ENCODE results near the gene DUSP12.

Gene DUSP12

DNA sequence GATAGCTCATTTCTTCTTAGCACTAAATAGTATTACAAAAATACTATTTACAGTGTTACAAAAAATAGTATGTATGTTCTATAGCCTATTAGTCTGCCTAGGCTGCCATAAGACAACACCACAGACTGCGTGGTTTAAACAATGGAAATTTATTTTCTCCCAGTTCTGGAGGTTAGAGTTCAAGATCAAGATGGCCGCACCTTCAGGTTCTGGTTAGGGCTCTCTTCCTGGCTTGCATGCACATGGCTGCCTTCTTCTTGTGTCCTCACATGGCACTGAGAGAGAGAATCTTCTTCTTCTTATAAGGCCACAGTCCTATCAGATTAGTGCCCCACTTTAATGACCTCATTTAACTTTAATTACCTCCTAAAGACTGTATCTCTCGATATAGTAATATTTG lies 20.7 kb downstream of the DUSP12 start:
- no peak for DNase-seq (ENCODE audit: low read depth in 2 of 2)

DNA sequence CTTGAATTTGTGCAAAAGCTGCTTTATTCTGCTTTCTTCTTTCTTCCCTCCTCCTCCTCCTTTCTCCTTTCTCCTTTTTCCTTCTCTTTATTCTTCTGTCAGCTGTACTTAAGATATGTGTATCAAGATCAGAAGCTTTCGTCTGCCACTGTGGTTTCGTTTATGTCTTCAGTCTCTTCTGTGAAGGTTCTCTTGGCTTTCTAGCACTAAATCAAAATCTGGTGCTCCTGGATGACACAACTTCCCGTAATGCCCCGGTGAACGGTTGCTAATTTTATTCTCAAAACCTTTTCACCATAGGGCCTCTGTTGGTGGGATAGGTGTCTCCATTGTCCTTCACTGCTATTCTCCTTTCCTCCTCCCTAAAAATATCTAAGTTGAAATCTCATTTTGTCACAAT lies 21.6 kb downstream of the DUSP12 start:
- DNase-seq (ENCODE audit: low read depth in 2 of 2): no peak

- no peak for DNase-seq (ENCODE audit: low read depth in 2 of 2)
Observed at GRCh38 chr1:161771973-161772372, 22.4 kb downstream of the DUSP12 start.

DNA sequence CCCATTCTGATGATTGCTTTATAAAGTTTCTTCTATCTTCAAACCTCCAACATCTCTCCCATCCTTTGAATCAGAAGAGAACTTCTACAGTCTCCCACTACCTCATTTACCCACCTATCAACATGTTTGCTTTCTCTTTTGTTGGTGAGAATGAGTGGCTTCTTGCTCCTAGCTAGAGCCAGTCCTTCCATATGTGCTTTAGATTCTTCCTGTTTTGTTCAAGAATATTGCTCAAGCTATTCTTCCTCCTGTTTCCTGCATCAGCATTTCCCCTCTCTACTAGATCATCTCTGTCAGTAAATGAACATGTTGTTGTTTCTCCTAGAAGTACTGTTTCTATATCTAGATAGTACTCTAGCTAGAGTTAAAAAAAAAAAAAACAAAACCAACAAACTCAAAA lies 22.8 kb downstream of the DUSP12 start:
- DNase-seq (ENCODE audit: low read depth in 2 of 2): no peak

DNA sequence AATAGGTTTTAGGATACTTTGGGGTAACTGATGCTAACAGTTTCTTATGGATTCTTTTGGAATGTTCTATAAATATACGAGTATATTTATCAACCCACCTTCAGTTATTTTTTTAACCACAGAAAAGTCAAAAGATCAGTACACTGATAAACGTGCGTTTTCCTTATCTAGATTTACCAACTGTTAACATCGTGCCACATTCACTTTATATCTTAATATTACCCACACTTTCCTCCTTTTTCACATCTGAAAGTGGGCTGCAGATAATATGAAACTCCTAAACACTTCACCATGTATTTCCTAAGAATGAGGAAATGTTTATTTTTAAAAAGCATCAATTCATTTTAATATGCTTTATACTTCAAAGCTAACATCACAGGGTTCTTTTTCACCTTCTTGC lies 24.2 kb downstream of the DUSP12 start:
- DNase-seq (ENCODE audit: low read depth in 2 of 2): no peak

- no peak for DNase-seq (ENCODE audit: low read depth in 2 of 2)
Observed at GRCh38 chr1:161777261-161777660, 27.7 kb downstream of the DUSP12 start.

GRCh38 chr1:161778522-161778921 lies 28.9 kb downstream of the DUSP12 start:
- no peak for DNase-seq (ENCODE audit: low read depth in 2 of 2)

- DNase-seq (ENCODE audit: low read depth in 2 of 2): no peak
Observed at GRCh38 chr1:161779393-161779792, 29.8 kb downstream of the DUSP12 start.

- DNase-seq (ENCODE audit: low read depth in 2 of 2): no peak
Observed at GRCh38 chr1:161781995-161782394, 32.4 kb downstream of the DUSP12 start.

DNA sequence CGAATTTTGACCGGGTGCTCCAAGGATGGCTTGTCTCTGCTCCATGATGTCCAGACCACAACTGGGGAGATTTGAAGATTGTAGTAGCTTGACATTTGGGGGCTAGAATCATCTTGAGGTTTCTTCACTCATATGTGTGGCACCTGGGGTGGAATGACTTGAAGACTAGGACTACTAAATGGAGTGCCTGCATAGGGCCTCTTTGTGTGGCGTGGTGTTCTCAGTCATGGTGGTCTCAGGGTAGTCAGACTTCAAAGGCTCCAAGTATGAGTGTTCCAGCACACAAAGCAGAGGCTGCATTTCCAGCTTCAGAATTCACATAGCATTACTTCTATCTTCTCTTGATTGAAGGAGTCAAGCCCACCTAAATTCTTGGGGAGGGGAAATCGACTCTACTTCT lies 33.3 kb downstream of the DUSP12 start:
- no peak for DNase-seq (ENCODE audit: low read depth in 2 of 2)

GRCh38 chr1:161784968-161785367 lies 35.4 kb downstream of the DUSP12 start:
- DNase-seq (ENCODE audit: low read depth in 2 of 2): no peak

GRCh38 chr1:161787355-161787754 lies 37.8 kb downstream of the DUSP12 start:
- no peak for DNase-seq (ENCODE audit: low read depth in 2 of 2)

GRCh38 chr1:161790587-161791317 lies 41.2 kb downstream of the DUSP12 start:
- no peak for DNase-seq (ENCODE audit: low read depth in 2 of 2)

DNA sequence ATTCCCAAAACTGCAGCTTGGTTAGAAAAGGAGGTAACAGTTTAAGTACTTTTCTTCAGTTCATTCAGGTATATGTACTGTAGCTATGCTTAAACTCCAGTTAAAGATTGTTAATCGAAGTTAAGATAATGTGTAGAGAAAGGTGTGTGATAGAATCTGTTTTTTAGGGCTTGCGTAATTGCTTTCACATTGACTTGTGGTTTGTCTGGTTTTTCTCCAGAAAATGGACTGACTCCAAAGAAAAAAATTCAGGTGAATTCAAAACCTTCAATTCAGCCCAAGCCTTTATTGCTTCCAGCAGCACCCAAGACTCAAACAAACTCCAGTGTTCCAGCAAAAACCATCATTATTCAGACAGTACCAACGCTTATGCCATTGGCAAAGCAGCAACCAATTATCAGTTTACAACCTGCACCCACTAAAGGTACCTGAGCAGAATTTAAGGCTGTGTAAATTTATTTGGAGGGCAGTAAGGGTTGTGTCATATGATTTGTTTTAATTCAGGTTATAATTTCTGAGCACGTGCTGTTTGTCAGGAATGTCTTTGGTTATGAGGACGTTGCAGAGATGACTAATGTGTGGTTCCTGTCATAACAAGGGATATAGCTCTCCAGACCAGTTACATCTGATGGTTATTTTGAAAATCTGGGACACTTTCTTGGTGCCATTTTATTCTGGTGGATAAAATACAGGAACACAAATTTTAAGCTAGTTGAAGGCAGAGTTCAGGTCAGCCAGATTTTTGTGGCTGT lies 42.5 kb downstream of the DUSP12 start:
- DNase-seq (ENCODE audit: low read depth in 2 of 2): no peak

- no peak for DNase-seq (ENCODE audit: low read depth in 2 of 2)
Observed at GRCh38 chr1:161792740-161793139, 43.2 kb downstream of the DUSP12 start.

DNA sequence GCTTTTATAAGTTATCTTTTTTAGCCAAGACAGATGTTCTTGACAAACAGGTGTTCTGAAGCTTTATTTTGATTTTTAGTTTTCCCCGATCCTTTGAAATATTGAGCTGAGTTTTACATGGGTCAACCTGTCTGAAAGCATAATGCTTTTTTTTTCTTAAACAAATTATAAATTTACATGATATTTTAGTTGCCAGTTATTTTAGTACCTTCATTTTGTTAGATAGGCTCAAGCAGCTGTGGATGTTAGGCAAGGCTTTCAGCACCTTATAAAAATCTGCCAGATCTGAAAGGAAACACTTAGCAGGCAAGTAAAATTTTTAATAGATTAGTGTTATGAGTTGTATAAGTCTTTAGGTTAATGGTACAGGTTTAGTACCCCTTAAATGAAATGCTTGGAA lies 50.2 kb downstream of the DUSP12 start:
- no peak for DNase-seq (ENCODE audit: low read depth in 2 of 2)

DNA sequence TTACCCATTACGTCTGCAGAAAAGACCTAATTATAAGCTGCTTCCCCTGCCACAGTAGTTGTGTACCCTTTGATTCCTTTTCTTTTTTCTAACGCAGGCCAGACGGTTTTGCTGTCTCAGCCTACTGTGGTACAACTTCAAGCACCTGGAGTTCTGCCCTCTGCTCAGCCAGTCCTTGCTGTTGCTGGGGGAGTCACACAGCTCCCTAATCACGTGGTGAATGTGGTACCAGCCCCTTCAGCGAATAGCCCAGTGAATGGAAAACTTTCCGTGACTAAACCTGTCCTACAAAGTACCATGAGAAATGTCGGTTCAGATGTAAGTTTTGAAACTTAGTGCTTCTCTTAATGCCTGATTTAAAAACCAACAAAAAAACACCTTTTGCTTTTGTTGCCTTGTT lies 52.4 kb downstream of the DUSP12 start:
- DNase-seq (ENCODE audit: low read depth in 2 of 2): no peak

GRCh38 chr1:161803181-161803580 lies 53.6 kb downstream of the DUSP12 start:
- DNase-seq (ENCODE audit: low read depth in 2 of 2): no peak

DNA sequence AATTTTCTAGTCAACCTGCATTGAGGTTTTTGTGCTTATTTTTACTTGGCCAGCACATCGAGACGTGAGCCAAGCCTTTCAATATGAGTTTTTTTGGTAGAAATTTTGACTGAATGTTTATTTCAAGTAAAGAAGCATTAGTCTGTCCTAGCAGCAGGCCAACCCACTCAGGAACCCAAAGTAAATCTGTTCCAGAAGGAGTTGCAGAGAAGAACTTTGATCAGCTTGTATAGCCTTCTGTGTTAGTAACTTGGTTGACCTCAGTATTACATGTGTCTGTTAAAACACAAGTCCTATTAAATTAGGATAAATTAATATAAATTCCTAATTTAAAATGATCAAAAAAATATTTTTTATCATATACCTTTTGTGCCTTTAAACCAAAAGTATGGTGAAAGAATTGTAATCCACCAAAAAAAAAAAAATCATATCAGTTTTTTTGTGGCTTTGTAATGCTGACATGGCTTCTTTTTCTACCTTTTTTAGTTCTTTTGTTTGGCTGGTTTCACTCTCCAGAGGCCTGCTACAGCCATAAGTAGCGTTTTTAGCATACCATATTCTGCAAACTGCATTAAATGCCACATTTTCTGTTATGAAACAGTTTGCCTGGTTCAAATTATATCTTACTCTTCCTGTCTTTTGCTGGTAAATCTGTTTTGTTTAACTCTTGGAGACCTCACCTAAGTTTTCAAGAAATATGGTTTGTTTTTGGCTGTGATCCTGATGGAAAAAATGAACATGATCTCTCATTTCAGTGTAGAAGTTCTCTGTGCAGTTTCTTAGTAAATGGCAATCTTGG lies 56.0 kb downstream of the DUSP12 start:
- DNase-seq (ENCODE audit: low read depth in 2 of 2): no peak

All from stimulated activated CD4-positive, alpha-beta T cell treated with anti-CD3 and anti-CD28 coated beads, Interleukin-4, amount 100 ng/mL, for 48 hours (primary cell).